GM08714 (cell line): ENCODE data around the gene BCL2L13.

Experiments used
- H3K4me3 ChIP-seq: fragments of 200-500 bp; sonication (Bioruptor generic); 2 replicates; pipeline ENCODE4 v1.5.1; 2014; ENCODE audit warnings: mild to moderate bottlenecking, low read length, inconsistent platforms
- ZNF274 ChIP-seq: IDR thresholded peaks from 2 replicates; pipeline ENCODE4 v1.6.1; 2012; ENCODE audit warnings: mild to moderate bottlenecking, low read depth, low read length

BCL2L13 gene

DNA sequence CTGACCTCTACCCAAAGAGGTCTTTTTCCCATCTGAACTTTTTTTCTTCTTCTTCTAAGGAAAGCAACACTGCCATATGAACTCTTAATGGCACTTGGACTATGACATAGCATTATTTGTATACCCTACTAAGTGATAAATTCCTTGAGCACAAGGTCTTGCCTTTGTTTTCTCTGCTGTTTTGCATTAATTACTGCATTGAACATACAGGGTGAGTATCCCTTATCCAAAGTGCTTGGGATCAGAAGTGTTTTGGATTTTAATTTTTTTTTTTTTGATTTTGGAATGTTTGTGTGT lies 86.9 kb downstream of the BCL2L13 start:
- no peak overlapping the region for H3K4me3 ChIP-seq
- no peak for TF ChIP-seq ZNF274

DNA sequence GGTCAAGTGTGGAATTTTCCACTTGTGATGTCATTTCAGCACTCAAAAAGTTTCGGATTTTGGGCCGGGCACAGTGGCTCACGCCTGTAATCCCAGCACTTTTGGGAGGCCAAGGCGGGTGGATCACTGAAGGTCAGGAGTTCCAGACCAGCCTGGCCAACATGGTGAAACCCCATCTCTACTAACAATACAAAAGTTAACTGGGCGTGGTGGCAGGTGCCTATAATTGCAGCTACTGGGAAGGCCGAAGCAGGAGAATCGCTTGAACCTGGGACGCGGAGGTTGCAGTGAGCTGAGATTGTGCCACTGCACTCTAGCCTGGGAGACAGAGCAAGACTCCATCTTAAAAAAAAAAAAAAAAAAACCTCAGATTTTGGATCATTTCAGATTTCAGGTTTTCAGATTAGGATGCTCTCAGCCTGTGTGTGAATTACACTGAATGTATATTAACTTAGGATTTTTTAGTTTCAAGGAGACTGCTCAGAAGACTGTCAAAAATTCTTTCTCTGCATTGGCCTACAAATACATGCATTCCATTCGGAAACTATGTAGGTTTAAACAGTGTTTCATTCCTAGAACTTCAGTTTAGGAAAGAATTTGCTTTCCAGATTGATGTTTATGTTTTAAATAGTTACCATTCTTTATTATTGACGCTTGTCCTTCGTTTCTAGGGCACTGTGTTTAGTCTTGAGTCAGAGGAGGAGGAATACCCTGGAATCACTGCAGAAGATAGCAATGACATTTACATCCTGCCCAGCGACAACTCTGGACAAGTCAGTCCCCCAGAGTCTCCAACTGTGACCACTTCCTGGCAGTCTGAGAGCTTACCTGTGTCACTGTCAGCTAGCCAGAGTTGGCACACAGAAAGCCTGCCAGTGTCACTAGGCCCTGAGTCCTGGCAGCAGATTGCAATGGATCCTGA lies 87.7 kb downstream of the BCL2L13 start:
- no peak overlapping the region for H3K4me3 ChIP-seq
- no peak for TF ChIP-seq ZNF274

DNA sequence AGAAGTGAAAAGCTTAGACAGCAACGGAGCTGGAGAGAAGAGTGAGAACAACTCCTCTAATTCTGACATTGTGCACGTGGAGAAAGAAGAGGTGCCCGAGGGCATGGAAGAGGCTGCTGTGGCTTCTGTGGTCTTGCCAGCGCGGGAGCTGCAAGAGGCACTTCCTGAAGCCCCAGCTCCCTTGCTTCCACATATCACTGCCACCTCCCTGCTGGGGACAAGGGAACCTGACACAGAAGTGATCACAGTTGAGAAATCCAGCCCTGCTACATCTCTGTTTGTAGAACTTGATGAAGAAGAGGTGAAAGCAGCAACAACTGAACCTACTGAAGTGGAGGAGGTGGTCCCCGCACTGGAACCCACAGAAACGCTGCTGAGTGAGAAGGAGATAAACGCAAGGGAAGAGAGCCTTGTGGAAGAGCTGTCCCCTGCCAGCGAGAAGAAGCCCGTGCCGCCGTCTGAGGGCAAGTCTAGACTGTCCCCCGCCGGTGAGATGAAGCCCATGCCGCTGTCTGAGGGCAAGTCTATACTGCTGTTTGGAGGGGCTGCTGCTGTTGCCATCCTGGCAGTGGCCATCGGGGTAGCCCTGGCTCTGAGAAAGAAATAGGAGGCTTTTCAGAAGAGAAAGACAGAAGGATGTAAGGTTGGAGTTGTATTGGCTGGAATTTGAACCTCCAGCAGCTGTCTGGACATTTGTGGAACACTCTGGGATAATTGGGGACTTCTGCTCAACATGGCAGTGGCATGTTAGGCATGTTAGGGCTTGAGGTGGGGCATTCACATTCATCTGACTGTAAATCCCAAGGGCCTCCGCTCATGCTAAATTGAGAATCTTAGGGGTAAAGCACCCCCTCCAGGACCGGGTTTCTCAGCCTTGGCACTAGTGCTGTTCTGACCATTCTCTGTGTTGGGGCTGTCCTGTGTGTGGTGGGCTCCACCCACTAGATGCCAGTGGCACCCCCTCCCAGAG lies 88.7 kb downstream of the BCL2L13 start:
- H3K4me3 ChIP-seq: no peak overlapping the region
- TF ChIP-seq ZNF274: no peak

DNA sequence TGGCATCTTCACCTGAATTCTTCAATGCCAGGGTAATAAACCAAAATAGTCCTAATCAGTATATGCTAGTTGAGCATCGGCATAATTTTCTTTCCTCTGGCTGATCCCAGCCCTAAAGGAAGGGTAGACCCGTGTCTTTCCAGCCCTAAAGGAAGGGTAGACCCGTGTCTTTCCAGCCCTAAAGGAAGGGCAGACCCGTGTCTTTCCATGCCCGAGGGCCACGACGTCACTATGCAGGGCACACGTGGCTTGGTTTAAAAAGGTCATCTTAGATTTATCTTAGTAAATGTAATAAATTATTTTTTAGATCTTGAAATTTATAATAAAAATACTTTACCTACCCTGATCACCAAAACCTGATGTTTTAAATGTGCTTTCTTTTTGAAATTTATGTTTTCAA lies 90.2 kb downstream of the BCL2L13 start:
- no peak overlapping the region for H3K4me3 ChIP-seq
- TF ChIP-seq ZNF274: no peak

DNA sequence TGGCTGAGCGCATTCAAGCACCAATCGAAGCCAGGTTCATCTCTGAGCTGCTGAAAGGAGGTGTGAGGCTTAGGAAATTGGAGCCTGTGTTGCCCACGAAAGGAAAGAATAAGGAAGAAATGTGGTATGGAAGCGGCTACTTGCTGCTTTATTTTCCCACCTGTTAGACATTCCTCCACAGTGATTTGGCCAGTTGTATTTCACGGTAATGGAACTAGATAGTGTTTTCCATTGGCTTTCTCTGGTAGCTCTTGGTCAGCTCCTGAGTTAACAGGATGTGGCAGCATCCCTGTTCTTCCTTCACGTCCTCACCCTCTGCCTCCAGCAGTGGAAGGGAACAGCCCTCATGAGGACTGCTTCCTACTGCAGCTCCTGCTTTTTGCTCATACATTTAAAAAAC lies 91.0 kb downstream of the BCL2L13 start:
- no peak for TF ChIP-seq ZNF274
- no peak overlapping the region for H3K4me3 ChIP-seq

DNA sequence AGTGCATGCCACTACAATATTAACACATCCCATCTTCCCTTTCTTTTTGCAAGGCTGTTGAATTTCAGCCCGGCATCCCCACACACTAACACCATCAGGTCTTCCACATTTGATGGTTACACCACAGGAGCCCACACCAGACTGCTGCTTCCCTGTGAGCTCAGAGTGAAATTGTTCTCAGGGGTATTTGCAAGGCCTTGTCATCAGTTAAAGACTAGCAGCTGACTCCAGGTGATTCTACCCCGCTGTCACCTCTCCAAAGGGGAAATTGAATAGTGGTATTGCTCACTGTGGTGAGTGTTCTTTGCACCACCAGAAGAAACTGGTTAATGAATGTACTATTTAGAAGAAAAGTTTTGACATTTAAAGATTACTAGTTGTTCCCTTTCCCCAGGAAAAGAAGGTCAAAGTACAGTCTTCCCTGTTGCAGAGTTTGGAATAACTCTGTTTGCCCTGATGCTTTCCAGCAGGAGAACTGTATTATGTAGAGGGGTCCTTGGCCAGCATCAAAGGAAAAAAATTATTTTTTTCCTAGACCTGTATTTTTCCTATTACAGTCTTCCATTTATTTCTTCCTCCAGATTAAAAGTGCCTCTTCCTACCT lies 93.8 kb downstream of the BCL2L13 start:
- TF ChIP-seq ZNF274: no peak
- H3K4me3 ChIP-seq: no peak overlapping the region

DNA sequence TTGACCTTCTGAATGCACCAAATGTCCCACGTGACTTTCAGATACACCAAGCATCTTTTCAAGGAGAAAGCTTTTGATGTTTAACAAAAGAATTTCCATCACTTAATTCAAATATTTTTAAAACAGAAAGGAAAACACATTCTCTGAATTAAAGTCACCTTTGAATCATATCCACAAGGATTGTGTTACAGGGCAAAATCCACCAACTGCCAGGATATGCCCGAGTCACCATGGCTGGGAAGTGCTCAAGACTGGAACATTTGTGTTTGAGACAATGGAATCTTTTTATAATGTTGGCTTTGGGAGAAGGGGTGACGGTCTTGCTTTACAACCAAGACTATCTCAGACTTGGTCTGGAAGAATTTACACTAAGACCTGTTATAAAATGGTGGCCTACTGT lies 94.9 kb downstream of the BCL2L13 start:
- TF ChIP-seq ZNF274: no peak
- H3K4me3 ChIP-seq: no peak overlapping the region

DNA sequence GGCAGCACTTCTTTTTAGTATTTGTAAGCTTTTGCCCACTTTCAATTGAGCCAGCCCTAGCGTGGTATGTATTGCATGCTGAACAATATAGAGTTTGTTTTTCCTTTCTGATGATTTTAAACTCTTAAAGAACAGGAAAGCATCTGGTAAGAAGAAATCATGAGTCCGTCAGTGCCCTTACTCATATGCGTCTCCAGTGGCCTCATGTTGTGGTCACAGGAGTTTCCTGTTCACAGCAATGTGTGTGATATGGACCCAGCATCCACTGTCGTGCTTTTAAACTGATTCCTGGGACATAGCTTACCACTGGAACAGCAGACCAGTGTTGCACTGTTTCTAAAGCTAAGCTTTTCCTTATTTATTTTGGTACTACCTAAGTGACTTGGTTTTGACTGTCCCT lies 95.6 kb downstream of the BCL2L13 start:
- TF ChIP-seq ZNF274: no peak
- H3K4me3 ChIP-seq: no peak overlapping the region

DNA sequence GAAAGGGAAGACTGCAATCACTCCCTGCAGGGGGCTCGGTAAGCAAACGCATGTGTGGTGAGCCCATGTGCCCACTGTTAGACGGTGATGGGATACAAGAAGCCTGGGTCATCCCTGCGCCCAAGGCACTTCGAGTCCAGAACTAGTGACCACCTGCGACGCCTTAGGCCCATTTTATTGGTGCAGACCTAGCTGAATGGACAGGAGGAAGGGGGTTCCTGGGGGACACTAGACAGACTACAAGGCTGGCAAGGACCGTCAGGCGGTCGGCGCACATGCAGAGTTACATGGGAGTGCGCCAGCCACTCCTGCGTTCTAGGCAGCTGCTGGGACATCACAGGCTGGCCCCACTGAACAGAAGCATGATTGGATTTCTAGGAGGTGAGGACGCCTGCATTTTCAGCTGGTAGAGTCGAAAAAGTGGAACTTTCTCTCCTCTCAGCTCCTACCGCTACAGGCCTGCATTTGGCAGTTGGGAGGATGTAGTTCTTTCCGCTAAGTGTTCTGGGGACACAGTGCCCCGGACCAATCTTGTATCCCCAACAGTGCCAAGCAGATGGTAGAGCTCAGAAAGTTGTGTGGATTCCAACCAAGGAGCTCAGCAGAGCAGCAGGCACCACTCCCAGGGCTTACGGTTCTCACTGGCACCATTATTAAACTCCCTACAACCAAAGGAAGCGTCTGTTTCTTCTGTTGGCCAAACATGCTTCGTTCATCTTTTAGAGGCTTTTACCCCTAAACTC lies 100.0 kb downstream of the BCL2L13 start:
- H3K4me3 ChIP-seq: no peak overlapping the region
- TF ChIP-seq ZNF274: no peak

DNA sequence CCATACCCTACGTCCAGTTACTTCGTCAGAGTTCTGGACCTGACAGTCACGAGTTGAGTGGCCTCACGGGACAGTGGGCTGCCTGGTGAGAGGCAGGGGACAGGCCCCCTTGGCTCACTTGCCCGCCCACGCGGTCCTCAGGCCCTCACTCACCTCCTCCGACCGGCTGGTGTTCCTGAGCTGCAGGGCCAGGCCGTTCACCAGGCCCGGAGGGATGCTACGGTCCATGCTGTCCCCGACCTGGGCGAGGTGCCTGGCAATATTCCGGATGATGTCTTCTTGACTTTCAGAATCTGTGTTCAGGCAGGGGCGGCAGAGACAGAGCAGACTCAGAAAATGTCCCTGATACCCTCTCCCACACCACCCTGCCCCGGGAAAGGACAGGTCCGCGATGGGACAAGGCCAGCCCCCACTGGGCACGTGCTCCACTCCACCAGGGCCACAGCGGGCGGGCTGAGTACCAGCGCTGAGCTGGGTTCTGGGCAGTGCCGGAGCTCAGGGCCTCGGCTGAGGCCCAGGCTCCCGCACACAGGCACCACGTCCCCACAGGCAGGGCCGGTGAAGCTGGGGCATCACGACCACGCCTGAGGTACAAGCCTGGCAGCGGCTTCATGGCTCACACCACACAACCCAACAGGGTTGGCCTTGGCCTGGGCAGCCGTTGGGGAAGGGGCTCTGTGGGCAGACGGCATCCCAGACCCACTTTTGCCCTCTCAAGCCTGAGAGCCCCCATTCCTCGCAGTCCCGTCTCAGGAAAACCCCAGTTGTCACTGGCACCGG lies 100.8 kb downstream of the BCL2L13 start:
- no peak for TF ChIP-seq ZNF274
- no peak overlapping the region for H3K4me3 ChIP-seq

DNA sequence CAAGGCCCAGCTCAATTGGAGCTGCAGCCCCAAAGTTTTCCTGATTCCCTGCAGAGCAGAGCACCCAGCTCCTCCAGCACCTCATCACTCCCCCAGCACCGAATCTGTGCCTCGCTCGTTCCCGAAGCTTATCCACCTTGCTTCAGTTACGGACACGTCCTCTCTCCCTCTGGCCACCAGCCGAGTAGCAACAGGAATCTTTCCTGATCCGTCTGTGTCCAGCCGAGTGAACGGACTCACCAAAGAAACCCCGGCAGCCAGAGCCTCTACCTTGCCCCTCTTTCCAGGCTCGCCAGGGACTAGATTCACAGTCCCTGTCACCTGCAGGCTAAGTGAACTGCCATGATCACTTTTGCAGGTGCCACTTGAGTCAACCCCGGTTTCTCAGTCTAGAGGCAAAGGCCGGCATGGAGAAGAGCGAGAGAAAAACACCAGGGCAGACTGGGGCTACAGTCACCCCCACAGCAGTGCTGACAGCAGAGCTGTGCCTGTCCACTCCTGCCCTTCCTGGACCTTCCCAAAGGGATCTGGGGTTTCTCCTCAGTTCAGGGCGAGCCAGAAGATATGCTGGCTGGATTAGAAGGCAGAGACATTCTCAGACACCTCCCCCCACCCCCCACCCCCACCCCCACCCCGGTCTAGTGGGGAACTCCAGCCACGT lies 103.4 kb downstream of the BCL2L13 start:
- TF ChIP-seq ZNF274: no peak
- no peak overlapping the region for H3K4me3 ChIP-seq

DNA sequence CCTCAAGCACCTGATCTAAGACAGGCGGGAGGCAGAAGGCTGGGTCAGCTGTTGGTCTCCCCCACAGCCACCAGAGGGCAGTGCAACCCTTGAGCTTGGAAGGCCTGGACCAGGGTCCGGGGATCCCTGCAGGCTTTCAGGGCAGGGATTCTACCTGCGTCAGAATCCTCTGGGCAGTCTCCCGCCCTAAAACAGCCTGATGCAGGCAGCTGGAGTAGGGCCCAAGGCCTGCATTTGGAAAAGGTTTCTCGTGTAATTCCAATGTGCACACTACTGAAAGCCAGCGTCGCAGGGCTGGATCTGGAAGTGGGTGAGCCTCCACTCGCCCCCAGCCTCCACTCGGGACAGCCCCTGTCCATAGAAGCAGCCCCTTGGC lies 104.0 kb downstream of the BCL2L13 start:
- no peak for TF ChIP-seq ZNF274

More for the DNA sequence above, 104.0 kb downstream of the BCL2L13 start:
- no peak overlapping the region for H3K4me3 ChIP-seq
